GM20000 (cell line): ENCODE measurements around the gene ZSCAN5B.

Source experiments
- DNase-seq: peaks from one replicate; pipeline ENCODE4 v3.0.0; 2012; ENCODE audit warnings: low spot score
- CTCF ChIP-seq: IDR thresholded peaks from 2 replicates; pipeline ENCODE4 v1.5.1; 2012; ENCODE audit warnings: mild to moderate bottlenecking, control low read depth; ENCODE audit errors: extremely low read depth, missing control alignments

ZSCAN5B gene

DNA sequence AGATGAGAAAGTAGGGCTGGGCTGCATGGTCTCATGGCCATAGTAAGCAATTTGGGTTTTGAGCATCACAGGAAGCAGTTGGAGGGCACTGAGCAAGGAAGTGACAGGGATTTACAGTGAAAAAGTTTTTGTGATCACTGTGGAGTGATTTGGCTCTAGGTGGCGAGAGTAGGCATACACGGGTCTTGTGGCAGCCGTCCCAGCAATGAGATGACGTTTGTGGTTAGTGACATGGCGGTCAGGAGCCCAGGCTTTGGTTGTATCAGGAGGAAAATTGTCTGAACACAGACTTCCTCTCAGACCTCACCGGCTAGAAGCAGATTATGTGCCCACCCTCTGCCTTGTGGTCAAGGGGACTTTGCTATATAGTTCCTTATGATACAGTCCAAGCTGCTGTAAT lies 53.2 kb downstream of the ZSCAN5B start:
- no peak for TF ChIP-seq CTCF
- DNase-seq = no peak

DNA sequence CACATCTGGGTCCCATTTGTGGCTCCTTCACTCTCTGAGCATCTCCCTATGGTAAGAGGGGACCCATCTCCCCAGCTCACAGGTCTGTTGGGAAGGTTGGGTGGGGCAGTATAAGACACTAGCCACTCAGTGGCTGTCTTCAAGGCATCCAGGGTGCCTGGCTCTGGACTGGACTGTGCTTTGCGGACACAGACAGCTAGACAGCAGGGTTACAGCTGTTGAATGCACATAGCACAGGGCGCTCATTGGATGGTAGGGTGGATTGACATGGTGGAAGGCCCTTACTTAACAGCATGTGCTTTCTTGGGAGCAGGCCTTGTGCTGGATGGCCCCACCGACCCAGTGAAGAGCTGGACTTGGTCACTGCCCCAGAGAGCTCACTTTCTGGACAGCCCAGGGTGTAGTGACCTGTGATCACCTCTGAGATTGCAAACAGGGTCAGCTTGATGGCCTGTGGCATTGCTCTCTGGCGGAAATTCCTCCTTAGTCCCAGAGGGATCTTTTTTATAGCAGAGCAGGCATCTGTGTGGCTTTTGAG lies 54.6 kb downstream of the ZSCAN5B start:
- peak; percentile 16 for DNase-seq
- no peak for TF ChIP-seq CTCF

DNA sequence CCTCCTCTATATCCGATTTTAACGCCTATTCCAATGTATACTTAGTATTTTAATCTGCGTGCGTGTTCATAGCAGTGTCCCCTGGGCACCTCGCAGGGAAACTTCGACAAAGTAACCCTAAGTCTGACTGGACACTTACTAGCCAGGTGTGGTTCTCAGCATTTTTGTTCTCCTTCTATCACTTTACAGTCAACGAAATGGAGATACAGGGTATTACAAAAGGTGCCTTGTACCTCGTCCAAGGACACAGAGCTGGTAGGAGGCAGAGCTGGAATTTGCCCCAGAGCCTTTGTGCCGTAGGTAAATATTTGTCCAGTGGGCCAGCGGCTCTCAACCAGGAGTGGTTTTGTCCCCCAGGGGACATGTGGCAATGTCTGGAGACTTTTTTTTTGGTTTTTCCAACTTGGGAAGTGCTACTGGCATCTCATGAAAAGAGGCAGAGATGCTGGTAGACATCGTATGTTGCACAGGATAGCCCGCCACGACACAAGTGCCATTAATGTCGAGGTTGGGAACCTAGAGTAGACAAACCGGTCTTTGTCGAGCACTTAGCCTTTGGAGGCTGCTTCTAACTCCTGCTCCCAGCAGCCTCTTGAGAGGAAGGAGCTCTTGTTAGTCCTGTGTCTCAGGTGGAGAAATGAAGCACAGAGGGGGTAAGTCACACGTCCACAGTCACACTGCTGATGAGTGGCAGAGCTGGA lies 55.3 kb downstream of the ZSCAN5B start:
- no peak for DNase-seq
- no peak for TF ChIP-seq CTCF

GRCh38 chr19:56141417-56141993 lies 56.1 kb downstream of the ZSCAN5B start:
- peak; percentile 49 for DNase-seq
- no peak for TF ChIP-seq CTCF

- TF ChIP-seq CTCF = no peak
- DNase-seq = peak; percentile 98
Observed at GRCh38 chr19:56140583-56141416, 56.8 kb downstream of the ZSCAN5B start, which contains the start of gene ZNF444. TSS of gene ZNF444 (plus strand) at chr19:56141287. CDS start at chr19:56146912, 5,625 bp downstream.

DNA sequence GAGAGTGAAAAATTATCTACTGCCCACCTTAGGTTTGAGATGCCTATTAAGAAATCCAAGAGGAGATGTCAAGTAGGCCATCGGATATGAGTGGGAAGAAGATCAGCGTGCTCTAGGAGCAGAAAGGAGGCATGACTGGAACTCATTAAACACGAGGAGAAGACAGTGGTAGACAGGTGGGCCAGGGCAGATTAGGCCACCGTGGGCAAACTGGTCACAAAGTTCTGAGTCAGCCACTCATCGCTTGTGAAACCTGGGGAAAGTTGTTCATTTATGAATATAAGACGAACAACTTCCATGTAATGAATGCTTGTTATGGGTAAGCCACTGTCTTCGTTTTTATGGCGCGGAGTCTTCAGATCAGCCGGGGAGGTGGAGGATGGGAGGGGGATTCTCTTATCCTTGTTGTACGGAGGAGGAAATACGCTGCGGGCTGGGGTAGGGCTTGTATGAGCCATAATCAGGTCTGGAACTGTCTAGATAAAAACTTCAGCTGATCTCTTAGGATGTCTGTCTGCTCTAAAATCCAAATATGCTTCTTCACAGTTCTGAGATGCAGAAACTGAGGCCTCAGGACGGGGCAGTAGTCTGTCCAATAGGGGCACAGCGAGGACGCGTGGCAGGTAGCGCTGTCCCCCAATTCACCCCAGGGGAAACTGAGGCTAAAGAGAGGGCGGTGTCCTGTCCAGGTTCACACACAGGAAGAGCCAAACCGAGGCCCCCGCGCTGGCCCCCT lies 57.6 kb downstream of the ZSCAN5B start:
- no peak for TF ChIP-seq CTCF
- no peak for DNase-seq
